Measurements from ENCODE around the gene ARFRP1.

ARFRP1 gene

GRCh38 chr20:63690003-63690897 is 17.5 kb downstream of the ARFRP1 start:
- FAIRE-seq, result no peak

- no peak for FAIRE-seq
Measured at GRCh38 chr20:63689046-63690002, 18.5 kb downstream of the ARFRP1 start.

- no peak for FAIRE-seq
Measured at GRCh38 chr20:63688228-63689045, 19.3 kb downstream of the ARFRP1 start.

GRCh38 chr20:63687419-63688178 is 20.2 kb downstream of the ARFRP1 start:
- no peak for FAIRE-seq

GRCh38 chr20:63686492-63687321 is 21.1 kb downstream of the ARFRP1 start:
- no peak for FAIRE-seq

GRCh38 chr20:63686094-63686491 is 21.7 kb downstream of the ARFRP1 start:
- no peak for FAIRE-seq

- FAIRE-seq, result no peak
Measured at GRCh38 chr20:63685269-63686026, 22.3 kb downstream of the ARFRP1 start.

- no peak for FAIRE-seq
Measured at GRCh38 chr20:63682384-63683139, 25.2 kb downstream of the ARFRP1 start.

GRCh38 chr20:63681609-63682142 is 26.1 kb downstream of the ARFRP1 start:
- no peak for FAIRE-seq

- FAIRE-seq, result no peak
Measured at GRCh38 chr20:63680857-63681608, 26.7 kb downstream of the ARFRP1 start.

- no peak for FAIRE-seq
Measured at GRCh38 chr20:63680427-63680826, 27.3 kb downstream of the ARFRP1 start.

- FAIRE-seq, result no peak
Measured at GRCh38 chr20:63679799-63680305, 27.9 kb downstream of the ARFRP1 start.

GRCh38 chr20:63678667-63679465 is 28.9 kb downstream of the ARFRP1 start:
- no peak for FAIRE-seq

- no peak for FAIRE-seq
Measured at GRCh38 chr20:63678071-63678470, 29.7 kb downstream of the ARFRP1 start.

GRCh38 chr20:63675681-63676368 is 32.0 kb downstream of the ARFRP1 start:
- FAIRE-seq, result no peak

GRCh38 chr20:63673951-63674350 is 33.8 kb downstream of the ARFRP1 start:
- no peak for FAIRE-seq

GRCh38 chr20:63672666-63673065 is 35.1 kb downstream of the ARFRP1 start:
- FAIRE-seq, result no peak

Data from A204.1 (cell line).